Progenitor cell of endocrine pancreas (in vitro differentiated cells): ENCODE measurements around the gene SPTBN1. TPM values are rescaled to one million over a fixed set of nuclear protein-coding genes. Genes with fewer than 3 reads are reported as not detected.
"Not testable (repeated sequence)": the region's sequence is repeated elsewhere in the genome, so short reads cannot be mapped to it uniquely, and the experiment has no call there.

Source experiments
- DNase-seq: peaks from one replicate; pipeline ENCODE4 v3.0.0; 2021; ENCODE audit warnings: low spot score; ENCODE audit not compliant: unreplicated experiment
- H3K27ac Mint-ChIP-seq: 2 replicates; pipeline ENCODE4 v1.8.0; 2021; ENCODE audit warnings: mild to moderate bottlenecking, moderate library complexity, mixed read lengths
- H3K27me3 Mint-ChIP-seq: 2 replicates; pipeline ENCODE4 v1.8.0; 2021; ENCODE audit warnings: mixed read lengths
- H3K36me3 Mint-ChIP-seq: 2 replicates; pipeline ENCODE4 v1.8.0; 2022; ENCODE audit warnings: mixed read lengths; ENCODE audit not compliant: insufficient read depth
- H3K4me1 Mint-ChIP-seq: 2 replicates; pipeline ENCODE4 v1.8.0; 2021; ENCODE audit warnings: low read depth, mixed read lengths
- H3K4me3 Mint-ChIP-seq: 2 replicates; pipeline ENCODE4 v1.8.0; 2021; ENCODE audit warnings: low read depth, mild to moderate bottlenecking, moderate library complexity, mixed read lengths
- H3K9me3 Mint-ChIP-seq: 2 replicates; pipeline ENCODE4 v1.8.0; 2021; ENCODE audit warnings: low read depth, mixed read lengths
- CTCF ChIP-seq: fragments of 200-600 bp; sonication (generic); IDR thresholded peaks from one replicate; pipeline ENCODE4 v1.5.0; 2021; ENCODE audit warnings: antibody characterized with exemption, mild to moderate bottlenecking; ENCODE audit not compliant: unreplicated experiment
- total RNA-seq: library from RNA; stranded (reverse); gene quantifications from 2 replicates; pipeline ENCODE4 v1.2.1, GENCODE V29; 2021

Gene SPTBN1
- total RNA-seq, 1 donor from 2014 or later = 287 TPM

DNA sequence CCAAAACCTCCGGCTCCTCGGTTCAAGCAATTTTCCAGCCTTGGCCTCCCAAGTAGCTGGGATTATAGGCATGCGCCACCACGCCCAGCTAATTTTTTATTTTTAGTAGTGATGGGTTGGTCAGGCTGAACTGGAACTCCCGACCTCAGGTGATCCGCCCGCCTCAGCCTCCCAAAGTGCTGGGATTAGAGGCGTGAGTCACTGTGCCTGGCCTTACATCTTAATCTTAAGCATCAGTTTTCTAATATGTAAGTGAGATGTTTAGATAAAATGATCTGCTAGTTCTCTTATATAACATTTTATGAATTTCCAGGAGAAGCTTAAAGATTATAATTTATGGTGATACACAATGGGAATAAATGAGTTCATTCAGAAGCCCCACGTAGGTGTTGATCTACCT is 69.2 kb downstream of the SPTBN1 start:
- Mint-ChIP-seq H3K4me3 (no peak overlapping the region), H3K4me1 (peaks cover 19% of the 10 kb centered on the region), H3K27me3 (no peaks in the 10 kb centered on the region), H3K9me3 (no peaks in the 10 kb centered on the region), H3K27ac (no peak overlapping the region), H3K36me3 (peaks cover 9% of the 10 kb centered on the region)
- DNase-seq = no peak
- no peak for TF ChIP-seq CTCF

DNA sequence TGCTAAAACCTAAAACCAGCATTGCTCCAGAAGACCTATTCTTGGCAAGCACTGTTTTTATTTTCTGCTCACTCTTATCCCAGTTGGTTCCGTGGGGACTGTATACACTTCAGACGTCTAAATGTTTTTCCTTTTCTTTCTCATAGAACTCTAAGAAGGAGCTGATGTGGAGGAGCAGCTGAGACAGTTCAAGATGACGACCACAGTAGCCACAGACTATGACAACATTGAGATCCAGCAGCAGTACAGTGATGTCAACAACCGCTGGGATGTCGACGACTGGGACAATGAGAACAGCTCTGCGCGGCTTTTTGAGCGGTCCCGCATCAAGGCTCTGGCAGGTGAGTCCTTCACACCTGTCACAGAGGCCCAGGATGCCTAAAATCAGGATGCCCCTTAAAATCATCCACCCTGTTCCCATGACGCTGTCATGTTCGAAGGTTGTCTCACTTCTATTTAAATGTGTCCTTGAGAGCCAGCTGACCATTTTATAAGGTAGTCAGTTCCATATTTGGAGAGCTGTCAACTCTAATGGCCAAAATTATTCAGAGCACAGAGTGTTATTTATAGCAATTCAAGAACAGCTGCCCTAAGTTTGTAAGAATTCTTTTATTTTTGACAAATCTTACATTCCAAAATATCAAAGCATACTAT is 70.2 kb downstream of the SPTBN1 start:
- Mint-ChIP-seq H3K27ac (no peak overlapping the region), H3K9me3 (no peaks in the 10 kb centered on the region), H3K27me3 (no peaks in the 10 kb centered on the region), H3K4me1 (peaks cover 16% of the 10 kb centered on the region), H3K4me3 (no peak overlapping the region), H3K36me3 (peaks cover 9% of the 10 kb centered on the region)
- DNase-seq = no peak
- TF ChIP-seq CTCF = no peak

DNA sequence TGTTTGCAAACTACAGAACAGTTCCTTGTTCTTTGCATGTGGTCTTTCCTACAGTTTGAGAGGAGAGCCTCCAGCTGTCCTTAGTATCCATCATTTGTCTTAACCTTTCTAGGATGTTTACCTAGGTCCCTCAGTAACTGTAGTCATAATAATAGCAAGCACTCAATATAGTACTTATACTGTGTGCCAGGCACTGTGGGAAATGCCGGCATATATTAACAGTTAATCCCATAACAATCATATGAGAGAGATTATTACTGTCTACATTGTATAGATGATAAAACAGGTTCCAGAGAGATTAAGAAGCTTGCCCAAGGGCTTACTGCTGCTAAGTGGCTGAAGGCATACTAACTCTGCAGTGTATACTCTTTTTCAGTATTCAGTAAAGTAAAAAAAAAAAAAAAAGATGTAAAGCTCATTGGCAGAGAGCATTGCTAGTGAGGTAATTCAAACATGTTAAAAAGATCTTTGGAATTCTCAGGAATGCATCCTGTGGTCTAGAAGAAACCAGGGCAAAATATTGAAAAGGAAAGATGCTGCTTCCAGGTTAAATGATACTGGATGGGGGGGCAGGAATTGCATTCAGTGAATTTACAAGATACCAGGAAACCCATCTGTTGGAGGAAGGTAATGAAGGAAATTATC is 72.3 kb downstream of the SPTBN1 start:
- TF ChIP-seq CTCF = no peak
- H3K4me3 Mint-ChIP-seq = no peak overlapping the region
- peaks cover 17% of the 10 kb centered on the region for H3K4me1 Mint-ChIP-seq
- no peak overlapping the region for H3K27ac Mint-ChIP-seq
- H3K27me3 Mint-ChIP-seq = no peaks in the 10 kb centered on the region
- no peak for DNase-seq
- H3K9me3 Mint-ChIP-seq = no peaks in the 10 kb centered on the region
- H3K36me3 Mint-ChIP-seq = peaks cover 9% of the 10 kb centered on the region

DNA sequence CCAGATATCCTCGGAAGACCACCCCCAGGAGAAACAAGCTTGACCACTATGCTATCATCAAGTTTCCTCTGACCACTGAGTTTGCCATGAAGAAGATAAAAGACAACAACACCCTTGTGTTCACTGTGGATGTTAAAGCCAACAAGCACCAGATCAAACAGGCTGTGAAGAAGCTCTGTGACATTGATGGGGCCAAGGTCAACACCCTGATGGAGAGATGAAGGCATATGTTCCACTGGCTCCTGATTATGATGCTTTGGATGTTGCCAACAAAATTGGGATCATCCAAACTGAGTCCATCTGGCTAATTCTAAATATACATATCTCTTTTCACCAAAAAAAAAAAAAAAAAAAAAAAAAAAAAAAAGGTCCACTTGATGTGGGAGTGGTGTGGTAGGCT is 73.4 kb downstream of the SPTBN1 start:
- not testable (repeated sequence) for H3K27me3 Mint-ChIP-seq, H3K27ac Mint-ChIP-seq, H3K9me3 Mint-ChIP-seq, DNase-seq, H3K36me3 Mint-ChIP-seq, H3K4me3 Mint-ChIP-seq
- peaks cover 15% of the 10 kb centered on the region for H3K4me1 Mint-ChIP-seq

DNA sequence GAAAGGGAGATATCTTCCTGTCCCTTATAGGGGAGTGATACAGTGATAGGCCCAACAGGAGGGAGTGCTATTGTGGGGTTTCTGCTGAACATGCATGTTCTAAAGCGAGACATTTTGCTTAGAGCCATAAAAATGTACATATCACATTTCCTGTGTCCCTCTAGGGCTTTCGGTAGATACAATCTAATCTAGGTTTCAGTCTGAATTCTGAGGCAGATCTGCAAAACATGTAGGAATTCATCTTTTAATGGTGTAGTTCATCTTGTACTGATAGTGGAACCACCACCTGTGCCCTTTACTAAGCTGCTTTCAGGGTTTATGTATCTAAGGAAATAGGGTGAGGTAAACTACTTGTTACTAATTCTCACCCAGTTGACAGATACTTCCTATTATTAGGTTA is 73.8 kb downstream of the SPTBN1 start:
- Mint-ChIP-seq H3K27me3 (no peaks in the 10 kb centered on the region), H3K4me1 (peaks cover 19% of the 10 kb centered on the region), H3K4me3 (no peak overlapping the region), H3K27ac (no peak overlapping the region), H3K36me3 (peaks cover 9% of the 10 kb centered on the region), H3K9me3 (no peaks in the 10 kb centered on the region)
- no peak for DNase-seq
- no peak for TF ChIP-seq CTCF

DNA sequence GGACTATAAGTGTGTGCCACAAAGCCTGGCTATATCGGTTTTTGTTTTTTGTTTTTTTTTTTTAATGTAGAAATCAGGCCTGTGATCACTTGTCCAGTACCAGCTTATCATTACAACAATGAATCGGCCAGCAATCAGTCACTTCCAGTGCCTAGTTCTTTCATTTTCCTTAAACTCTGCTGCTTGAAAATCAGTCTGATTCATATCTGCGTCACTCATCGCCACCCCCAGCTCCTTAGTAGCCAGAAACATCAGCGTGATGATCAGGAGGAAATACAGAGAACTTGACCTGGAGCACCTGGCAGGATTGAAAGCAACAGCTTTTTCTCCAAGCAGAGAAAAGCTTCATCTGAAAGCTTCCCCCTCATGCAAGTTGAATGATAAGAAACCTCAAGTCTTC is 75.4 kb downstream of the SPTBN1 start:
- no peak for TF ChIP-seq CTCF
- no peak overlapping the region for H3K27ac Mint-ChIP-seq

More for the DNA sequence above, 75.4 kb downstream of the SPTBN1 start:
- H3K4me1 Mint-ChIP-seq = peaks cover 19% of the 10 kb centered on the region
- H3K36me3 Mint-ChIP-seq = peaks cover 8% of the 10 kb centered on the region
- no peaks in the 10 kb centered on the region for H3K27me3 Mint-ChIP-seq
- H3K4me3 Mint-ChIP-seq = no peak overlapping the region
- H3K9me3 Mint-ChIP-seq = no peaks in the 10 kb centered on the region
- DNase-seq = no peak
